BE2C (cell line): Measurements from ENCODE around the gene CEP192.

Experiments
- DNase-seq: peaks from one replicate; pipeline ENCODE4 v3.0.0-alpha.2; 2020
- H3K27me3 ChIP-seq: fragments of 250-450 bp; sonication (Bioruptor Pico); 2 replicates; pipeline ENCODE4 v1.5.1; 2020; ENCODE audit warnings: mild to moderate bottlenecking
- H3K36me3 ChIP-seq: fragments of 250-450 bp; sonication (Bioruptor Pico); 2 replicates; pipeline ENCODE4 v1.5.1; 2020; ENCODE audit warnings: mild to moderate bottlenecking
- H3K4me1 ChIP-seq: fragments of 250-450 bp; sonication (Bioruptor Pico); 2 replicates; pipeline ENCODE4 v1.5.1; 2020
- H3K4me3 ChIP-seq: 2 replicates; pipeline ENCODE4 v1.5.1; 2011; ENCODE audit warnings: low read depth, low read length
- H3K9me3 ChIP-seq: fragments of 250-450 bp; sonication (Bioruptor Pico); 2 replicates; pipeline ENCODE4 v1.5.1; 2020
- CTCF ChIP-seq: IDR thresholded peaks from 2 replicates; pipeline ENCODE4 v1.5.1; 2012; ENCODE audit warnings: mild to moderate bottlenecking, low read depth, low read length

Gene CEP192

GRCh38 chr18:12989397-12990122 is 1.6 kb upstream of the CEP192 start:
- H3K9me3 ChIP-seq, result no peaks in the 10 kb centered on the region
- no peak overlapping the region for H3K4me3 ChIP-seq
- no peak for DNase-seq
- no peaks in the 10 kb centered on the region for H3K27me3 ChIP-seq
- no peak for TF ChIP-seq CTCF
- no peaks in the 10 kb centered on the region for H3K36me3 ChIP-seq
- H3K4me1 ChIP-seq, result no peaks in the 10 kb centered on the region

GRCh38 chr18:12990123-12990475 is 1.1 kb upstream of the CEP192 start:
- Histone ChIP-seq H3K27me3 (no peaks in the 10 kb centered on the region), H3K9me3 (no peaks in the 10 kb centered on the region), H3K4me3 (peak overlapping the region; percentile 81), H3K36me3 (no peaks in the 10 kb centered on the region), H3K4me1 (no peaks in the 10 kb centered on the region)
- no peak for DNase-seq
- no peak for TF ChIP-seq CTCF

GRCh38 chr18:12990641-12990966 is 558 bp upstream of the CEP192 start:
- TF ChIP-seq CTCF, result no peak
- no peaks in the 10 kb centered on the region for H3K27me3 ChIP-seq
- H3K4me3 ChIP-seq, result peak overlapping the region; percentile 81
- no peak for DNase-seq
- H3K4me1 ChIP-seq, result no peaks in the 10 kb centered on the region
- no peaks in the 10 kb centered on the region for H3K9me3 ChIP-seq
- H3K36me3 ChIP-seq, result no peaks in the 10 kb centered on the region

GRCh38 chr18:12991821-12992179 is 638 bp downstream of the CEP192 start:
- DNase-seq, result no peak
- H3K36me3 ChIP-seq, result no peaks in the 10 kb centered on the region
- TF ChIP-seq CTCF, result no peak
- no peaks in the 10 kb centered on the region for H3K4me1 ChIP-seq
- H3K9me3 ChIP-seq, result no peaks in the 10 kb centered on the region
- H3K27me3 ChIP-seq, result no peaks in the 10 kb centered on the region
- peak overlapping the region; percentile 81 for H3K4me3 ChIP-seq

DNA sequence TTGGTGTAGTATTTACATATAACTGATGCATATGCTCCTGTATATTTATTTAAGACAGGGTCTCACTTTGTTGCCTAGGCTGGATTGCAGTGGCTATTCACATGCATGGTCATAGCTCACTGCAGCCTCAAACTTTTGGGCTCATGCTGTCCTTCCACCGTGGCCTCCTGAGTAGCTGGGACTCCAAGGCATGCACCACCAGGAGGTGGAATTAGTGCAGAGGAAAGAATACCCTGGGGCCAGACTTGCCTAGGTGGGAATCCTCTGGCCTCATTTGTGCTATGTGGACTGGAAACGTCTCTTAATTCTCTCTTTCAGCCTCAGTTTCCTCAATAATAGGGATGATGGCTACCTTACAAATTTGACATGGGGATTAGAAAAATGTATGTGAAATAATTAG is 2.3 kb downstream of the CEP192 start:
- Histone ChIP-seq H3K9me3 (no peaks in the 10 kb centered on the region), H3K4me1 (no peaks in the 10 kb centered on the region), H3K27me3 (no peaks in the 10 kb centered on the region), H3K4me3 (no peak overlapping the region), H3K36me3 (no peaks in the 10 kb centered on the region)
- no peak for TF ChIP-seq CTCF
- DNase-seq, result no peak

GRCh38 chr18:12995424-12995823 is 4.3 kb downstream of the CEP192 start:
- no peaks in the 10 kb centered on the region for H3K36me3 ChIP-seq
- no peaks in the 10 kb centered on the region for H3K27me3 ChIP-seq
- DNase-seq, result no peak
- H3K4me1 ChIP-seq, result no peaks in the 10 kb centered on the region
- no peak for TF ChIP-seq CTCF
- H3K9me3 ChIP-seq, result no peaks in the 10 kb centered on the region
- no peak overlapping the region for H3K4me3 ChIP-seq
